ENCODE results near the gene LAP3.
"Not testable (repeated sequence)": the region's sequence is repeated elsewhere in the genome, so short reads cannot be mapped to it uniquely, and the experiment has no call there.

LAP3 gene

DNA sequence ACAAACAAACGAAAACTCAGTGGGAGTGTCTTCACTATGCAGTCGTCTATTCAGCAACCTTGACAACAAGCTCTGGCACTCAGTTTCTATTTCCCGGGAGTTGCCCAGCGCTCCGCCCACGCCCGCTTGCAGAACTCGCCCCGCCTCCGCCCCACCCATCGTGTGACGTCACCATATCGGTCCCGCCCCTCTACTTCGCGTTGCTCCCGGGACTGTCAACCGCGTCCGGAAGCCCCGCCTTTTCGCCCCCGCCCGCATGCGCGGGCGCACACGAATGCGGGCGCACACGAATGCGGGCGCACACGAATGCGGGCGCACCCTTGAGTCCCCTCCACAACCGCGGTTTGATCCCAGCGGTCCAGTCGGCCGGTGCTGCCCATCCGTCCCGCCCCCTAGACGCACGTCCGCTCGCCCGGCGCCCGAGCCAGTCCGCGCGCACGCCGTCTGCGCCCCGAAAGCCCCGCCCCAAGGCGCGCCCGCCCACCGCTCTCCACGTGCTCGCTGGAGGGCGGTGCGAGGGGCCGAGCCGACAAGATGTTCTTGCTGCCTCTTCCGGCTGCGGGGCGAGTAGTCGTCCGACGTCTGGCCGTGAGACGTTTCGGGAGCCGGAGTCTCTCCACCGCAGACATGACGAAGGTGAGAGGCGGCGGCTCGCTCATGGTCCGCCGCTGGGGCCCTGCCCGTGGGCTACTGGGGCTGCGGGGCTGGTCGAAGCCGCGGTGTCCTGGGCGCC lies at the start of gene LAP3:
TSS of gene LAP3 (plus strand) at position 267 of the 733 bp plus-strand sequence. CDS start at position 535, 268 bp downstream.
- peak; percentile 67 for DNase-seq (ENCODE audit: low read depth)

DNA sequence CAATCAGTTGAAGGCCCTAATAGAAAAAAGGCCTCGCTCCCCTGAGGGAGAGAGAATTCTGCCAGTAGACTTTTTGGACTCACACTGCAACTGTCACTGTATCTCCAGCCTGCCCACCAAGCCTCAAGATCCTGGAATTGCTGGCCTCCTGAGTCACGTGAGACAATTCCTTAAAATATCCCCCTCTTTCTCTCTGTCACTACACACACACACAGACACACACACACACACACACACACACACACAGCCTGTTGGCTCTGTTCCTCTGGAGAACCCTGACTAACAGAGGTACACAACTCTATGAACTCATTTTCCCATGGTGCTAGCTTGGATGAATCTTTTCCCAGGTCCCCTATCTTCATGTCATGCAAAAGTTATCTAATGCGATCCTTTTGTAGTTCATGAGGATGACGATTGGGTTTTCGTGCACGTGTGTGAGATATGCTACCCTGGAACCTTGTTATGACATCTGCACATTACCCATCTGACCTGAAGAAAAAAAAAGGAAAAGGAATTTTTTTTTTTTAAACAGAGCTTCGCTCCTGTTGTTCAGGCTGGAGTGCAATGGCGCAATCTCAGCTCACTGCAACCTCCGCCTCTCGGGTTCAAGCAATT lies 48.3 kb upstream of the LAP3 start:
- DNase-seq (ENCODE audit: low read depth): no peak

DNA sequence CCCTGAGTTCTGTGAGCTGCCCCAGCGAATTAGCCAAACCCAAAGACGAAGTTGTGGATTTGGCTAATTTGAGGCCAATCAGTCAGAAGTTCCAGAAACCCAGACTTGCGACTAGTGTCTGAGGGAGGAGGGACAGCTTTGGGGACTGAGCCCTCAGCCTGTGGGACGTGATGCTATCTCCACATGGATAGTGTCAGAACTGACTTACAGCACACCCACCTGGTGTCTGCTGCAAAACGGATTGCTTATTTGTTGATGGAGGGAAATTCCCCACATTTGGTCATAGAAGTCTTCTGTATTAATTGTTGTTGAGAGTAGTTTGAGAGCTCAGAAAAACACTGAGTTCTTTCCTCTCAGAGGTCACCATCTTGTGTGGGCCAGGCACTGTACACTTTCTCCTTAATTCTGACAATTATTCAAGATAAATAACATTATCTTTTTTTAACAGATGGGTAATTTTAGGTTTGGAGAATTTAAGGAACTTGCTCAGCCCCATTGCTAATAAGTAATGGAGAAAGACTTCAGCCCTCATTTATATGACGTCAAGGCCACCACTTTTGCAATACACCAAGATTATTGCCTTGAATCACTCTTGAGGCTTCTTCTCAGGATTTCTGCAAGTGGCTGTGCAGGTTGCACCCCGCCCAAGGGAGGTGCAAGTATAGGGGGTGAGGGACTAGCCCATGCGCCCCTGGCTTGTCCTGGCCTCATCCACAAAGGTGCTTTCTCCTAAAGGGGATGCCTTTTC lies 45.3 kb upstream of the LAP3 start:
- no peak for DNase-seq (ENCODE audit: low read depth)

DNA sequence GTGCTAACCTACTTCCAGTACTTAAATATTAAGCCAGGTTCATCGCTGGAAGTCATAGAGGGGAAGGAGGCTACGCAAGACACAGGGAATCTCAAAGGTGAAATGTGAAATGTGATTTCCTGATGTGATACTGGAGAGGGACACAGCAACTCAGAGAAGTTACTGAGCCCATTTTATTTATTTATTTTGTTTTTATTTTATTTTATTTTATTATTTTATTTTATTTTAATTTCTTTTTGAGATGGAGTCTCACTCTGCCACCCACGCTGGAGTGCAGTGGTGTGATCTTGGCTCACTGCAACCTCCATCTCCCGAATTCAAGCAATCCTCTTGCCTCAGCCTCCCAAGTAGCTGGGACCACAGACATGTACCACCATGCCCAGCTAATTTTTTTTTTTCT lies 42.3 kb upstream of the LAP3 start:
- DNase-seq (ENCODE audit: low read depth): no peak

DNA sequence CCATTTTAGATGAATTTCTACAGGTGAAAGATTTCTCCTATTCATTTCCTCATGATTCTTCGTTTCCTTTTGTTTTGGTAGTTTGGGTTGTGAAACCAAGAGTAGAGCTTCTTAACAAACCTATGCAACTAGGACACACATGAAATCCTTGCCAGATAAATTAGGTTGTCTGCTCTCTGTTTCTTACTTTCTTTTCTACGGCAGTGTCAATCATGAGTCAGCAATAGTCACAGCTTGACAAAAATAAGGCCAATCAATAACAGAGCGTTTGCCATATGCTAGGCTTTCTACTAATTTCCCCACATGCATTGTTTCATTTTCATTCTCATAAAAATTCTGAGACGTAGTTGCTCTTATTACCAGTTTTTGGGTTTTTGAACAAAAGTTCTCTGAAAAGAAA lies 41.8 kb upstream of the LAP3 start:
- DNase-seq (ENCODE audit: low read depth): no peak

DNA sequence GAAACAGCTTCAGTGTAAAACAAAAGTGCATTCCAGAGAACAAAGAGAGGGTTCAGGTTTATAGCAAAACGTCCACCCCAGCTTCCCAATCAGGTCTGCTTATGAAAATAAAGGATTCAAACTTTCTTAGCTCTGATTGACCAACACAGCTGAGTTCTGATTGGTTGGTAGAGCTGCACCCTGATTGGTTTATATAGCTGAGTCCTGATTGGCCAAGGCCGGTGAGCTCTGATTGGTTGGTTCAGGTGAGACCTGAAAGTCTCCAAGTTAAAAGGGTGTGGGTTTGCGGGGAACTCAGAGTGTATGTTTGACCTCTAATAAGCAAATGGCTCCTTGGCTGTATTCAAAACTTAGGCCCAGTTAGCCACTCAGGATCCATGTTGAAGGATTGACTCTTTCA lies 41.1 kb upstream of the LAP3 start:
- no peak for DNase-seq (ENCODE audit: low read depth)

DNA sequence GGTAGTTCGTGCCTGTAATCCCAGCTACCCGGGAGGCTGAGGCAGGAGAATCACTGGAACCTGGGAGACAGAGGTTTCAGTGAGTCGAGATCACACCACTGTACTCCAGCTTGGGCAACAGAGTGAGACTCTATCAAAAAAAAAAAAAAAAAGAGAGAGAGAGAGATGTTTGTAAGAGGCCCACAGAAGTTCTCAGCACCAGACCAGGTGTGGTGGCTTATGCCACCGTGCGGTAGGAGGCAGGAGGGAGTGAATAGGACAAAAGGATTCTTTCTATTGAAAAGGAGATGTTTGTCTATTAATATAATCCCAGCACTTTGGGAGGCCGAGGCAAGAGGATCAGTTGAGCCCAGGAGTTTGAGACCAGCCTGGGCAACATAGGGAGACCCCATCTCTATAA lies 39.9 kb upstream of the LAP3 start:
- not testable (repeated sequence) for DNase-seq (ENCODE audit: low read depth)

DNA sequence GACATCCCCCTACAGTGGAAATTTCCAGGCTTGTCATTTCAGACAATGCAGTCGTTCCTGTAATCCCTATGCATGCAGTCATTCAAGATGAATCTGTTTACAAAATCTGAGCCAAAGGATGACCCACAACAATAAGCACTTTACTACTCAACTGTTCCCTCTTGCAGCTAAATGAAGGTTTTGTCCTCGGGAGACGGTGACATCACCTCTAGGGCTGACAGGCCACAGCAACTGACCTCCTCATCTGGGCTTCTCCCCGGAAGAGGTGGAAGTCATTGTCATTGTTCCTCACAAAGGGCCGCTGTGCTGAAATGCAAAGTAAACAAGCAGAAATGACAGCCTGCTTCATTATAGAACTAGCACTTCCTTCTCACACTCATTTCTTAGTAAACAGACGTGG lies 32.8 kb upstream of the LAP3 start:
- DNase-seq (ENCODE audit: low read depth): peak; percentile 19

DNA sequence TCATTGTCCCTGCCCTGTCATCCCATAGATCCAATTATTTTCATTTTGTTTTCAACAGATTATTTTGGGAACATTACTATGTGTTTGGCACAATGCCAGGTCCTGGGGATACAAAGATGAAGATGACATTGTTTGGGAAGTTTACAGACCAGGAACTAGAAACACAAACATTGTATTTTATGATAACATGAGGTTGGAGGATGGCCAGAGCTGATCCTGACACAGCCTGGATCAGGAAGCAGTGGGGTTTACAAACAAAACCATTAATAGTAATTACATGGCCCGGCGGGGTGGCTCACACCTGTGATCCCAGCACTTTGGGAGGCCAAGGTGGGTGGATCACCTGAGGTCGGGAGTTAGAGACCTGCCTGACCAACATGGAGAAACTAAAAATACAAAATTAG lies 32.2 kb upstream of the LAP3 start:
- DNase-seq (ENCODE audit: low read depth): no peak

DNA sequence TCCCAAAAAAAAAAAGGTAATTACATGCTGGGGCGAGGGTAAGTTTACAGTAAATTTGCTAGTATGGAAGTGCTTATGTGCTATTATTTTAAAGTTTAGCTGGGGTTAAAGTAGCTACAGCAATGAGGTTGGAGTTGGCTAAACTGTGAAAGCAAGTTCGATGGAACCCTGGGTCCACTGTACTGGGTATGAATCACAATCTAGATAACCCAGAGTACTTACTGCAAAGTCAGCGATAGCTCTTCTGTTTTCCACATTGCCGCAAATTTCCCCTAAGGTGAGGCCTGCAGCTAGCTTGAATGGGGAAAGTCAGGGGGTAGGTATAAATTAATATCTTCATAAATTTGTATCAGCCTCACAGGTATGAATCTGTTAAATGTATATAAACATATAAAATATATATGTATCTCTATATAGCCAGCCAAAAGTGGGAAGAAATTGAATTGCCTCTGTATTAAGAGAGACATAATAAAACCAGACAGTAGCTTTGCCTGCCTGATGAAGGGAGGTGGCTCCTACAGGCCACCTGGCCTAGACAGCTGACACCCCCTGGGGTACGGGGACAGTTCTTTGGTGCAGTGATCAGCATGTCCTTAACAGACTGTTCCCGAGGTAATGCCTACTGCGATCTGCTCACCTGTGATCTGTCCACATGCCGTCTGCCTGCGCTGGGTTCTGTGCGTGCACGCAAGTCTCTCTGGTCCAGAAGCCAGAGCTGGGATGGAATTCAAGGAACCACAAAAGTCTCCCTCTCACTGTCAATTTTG lies 31.4 kb upstream of the LAP3 start:
- no peak for DNase-seq (ENCODE audit: low read depth)

DNA sequence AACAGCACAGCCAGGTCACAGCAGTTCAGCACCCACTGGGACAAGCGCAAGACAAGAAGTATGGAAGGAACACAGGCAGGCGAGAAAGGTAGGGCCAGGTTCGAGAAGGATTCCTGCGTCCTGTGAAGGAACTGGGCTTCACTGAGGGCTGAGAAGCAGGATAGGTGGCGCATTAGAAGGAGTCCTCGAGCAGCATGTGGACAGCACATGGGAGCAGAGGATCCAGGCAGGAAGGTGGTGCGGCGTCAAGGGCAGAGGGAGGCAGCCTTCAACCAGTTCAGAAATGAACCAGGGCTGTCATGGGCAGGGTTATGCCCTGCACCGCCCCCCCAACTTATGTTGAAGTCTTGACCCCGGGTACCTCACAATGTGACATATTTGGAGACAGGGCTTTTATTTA lies 30.8 kb upstream of the LAP3 start:
- DNase-seq (ENCODE audit: low read depth): no peak

DNA sequence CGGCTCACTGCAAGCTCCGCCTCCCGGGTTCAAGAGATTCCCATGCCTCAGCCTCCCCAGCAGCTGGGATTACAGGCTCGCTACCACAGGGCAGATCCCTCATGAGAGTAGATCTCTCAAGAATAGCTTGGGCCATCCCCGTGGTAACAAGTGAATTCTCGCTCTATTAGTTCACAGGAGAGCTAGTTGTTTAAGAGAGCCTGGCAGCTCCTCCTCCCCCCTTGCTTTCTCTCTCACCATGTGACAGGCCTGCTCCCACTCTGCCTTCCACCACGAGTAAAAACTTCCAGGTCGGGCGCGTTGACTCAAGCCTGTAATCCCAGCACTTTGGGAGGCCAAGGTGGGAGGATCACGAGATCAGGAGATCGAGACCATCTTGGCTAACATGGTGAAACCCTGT lies 30.3 kb upstream of the LAP3 start:
- DNase-seq (ENCODE audit: low read depth): no peak

DNA sequence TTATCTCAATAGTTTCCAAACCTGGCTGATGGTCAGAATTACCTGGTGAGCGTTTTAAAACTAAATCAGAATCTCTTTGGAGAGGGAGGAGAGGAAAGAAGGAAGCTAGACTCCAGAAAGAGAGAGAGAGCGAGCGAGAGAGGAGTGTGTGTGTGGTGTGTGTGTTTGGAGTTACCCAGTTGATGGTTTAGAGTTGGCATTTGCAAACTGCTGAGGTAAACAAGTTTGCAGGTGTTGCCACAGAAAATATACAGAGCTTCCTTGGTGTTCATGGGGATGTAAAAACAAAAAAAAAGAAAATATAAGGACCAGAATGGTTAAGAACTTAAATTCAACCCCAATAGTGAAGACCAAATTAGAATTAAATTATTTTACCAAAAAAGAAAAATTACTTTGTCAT lies 26.4 kb upstream of the LAP3 start:
- DNase-seq (ENCODE audit: low read depth): no peak

DNA sequence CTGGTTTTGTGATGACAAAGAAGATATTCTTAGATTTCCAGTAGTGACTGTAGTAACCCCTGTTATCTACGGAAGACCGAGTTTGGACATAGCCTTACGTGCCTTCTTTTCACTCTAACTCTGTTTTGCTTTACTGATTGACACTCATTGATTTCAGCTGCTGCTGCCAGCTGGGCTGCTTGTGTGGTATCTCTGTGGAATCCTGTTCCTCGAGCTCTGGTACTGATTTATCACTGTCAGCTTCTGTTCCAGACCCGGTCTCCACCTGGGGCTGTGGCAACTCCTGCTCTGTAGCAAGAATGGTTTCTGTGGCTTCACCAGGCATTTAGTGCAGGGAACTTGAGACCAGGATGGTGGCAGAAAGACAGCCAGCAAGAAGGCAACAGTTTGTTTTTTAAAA lies 24.6 kb upstream of the LAP3 start:
- no peak for DNase-seq (ENCODE audit: low read depth)

DNA sequence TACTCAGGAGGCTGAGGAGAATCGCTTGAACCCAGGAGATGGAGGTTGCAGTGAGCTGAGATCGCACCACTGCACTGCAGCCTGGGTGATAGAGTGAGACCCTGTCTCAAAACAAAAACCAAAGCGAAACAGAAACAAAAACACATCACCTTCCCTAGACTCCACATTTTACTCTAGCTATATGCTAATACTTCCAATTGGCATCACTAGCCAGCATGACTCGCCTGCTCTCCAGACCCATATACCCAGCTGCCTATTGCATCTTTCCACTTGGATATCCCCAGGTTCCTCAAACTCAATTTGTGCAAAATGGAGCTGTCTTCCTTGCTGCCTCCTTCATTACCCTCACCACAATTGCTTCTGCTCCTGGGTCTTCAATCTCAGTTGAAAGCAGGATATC lies 22.4 kb upstream of the LAP3 start:
- no peak for DNase-seq (ENCODE audit: low read depth)

DNA sequence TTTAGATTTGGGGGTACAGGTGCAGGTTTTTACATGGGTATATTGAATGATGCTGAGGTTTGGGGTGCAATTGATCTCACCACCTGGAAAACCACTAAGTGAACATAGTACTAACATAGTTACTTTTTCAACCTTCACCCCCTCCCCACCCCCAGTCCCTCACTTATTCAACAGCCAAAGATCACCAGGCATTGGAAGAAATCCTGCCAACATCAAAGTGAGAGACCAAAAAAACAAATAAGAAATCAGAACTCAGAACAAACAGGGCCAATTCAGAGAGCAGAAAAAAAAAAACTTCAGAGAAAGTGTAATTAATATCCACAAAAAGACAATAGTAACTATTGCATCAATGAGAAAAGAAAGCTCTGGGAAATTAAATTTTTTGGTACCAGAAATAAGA lies 20.5 kb upstream of the LAP3 start:
- no peak for DNase-seq (ENCODE audit: low read depth)

DNA sequence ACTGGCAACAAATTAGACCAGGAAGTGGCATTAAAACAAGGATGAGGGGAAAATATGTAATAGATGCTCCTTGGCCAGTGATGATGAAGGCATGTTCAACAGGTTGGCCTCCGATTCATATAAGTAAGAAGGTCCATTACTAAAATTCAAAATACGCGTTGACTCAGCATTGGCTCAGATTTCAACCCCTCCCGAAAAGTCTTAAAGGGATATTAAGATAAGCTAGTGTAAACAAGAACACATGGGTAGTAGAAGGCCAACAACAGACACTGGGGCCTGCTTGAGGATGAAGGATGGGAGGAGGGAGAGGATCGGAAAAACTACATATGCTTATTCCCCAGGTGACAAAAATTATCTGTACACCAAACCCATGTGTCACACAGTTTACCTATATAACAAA lies 19.1 kb upstream of the LAP3 start:
- DNase-seq (ENCODE audit: low read depth): no peak

DNA sequence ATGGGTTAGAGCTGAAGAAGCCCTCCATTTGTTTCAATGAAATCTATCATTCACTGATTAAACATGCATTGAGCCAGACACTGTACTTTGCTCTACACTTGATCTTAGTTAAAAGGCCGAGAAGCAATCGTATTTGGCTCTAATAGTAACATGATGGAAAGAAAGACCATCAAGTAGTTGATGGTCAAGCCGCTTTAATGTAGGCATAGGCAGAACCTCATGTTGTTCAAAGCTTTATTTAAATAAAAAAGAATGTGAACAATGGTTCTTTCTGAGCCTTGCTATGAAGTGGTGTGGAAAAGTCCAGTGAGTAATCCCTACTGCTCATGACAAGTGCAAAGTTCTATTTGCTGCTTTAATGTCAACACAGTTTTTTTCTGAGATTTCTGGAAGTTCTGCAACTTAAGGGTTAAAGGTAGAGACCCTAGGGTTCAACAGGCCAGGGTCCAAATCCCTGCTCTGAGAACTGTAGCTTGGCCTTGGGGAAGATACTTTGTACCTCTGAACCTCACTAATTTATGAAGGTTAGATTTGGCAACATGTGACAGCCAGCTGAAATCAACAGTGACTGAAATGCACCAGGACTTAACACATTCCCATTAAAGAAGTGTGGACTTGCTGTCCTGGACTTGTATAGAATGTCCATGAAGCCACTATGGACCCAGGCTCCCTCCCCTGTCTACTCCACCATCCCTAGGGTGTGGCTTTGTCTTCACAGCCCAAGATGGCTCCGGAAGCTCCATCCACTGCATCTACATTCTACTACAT lies 17.9 kb upstream of the LAP3 start:
- no peak for DNase-seq (ENCODE audit: low read depth)

DNA sequence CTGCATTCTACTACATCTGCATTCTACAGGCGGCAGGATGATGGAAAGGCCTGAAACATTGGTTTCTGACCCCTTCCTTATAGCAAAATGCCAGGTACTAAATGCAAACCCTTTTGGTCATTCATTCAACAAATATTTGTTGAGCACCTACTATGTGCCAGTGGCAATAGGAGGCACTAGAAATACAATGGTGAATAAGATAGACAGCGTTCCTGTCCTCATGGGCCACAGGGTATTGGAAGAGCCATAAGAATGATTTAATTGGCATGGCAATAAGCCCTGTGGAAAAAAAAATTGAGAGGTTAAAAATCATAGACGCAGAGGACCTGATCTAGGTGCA lies 17.3 kb upstream of the LAP3 start:
- no peak for DNase-seq (ENCODE audit: low read depth)

DNA sequence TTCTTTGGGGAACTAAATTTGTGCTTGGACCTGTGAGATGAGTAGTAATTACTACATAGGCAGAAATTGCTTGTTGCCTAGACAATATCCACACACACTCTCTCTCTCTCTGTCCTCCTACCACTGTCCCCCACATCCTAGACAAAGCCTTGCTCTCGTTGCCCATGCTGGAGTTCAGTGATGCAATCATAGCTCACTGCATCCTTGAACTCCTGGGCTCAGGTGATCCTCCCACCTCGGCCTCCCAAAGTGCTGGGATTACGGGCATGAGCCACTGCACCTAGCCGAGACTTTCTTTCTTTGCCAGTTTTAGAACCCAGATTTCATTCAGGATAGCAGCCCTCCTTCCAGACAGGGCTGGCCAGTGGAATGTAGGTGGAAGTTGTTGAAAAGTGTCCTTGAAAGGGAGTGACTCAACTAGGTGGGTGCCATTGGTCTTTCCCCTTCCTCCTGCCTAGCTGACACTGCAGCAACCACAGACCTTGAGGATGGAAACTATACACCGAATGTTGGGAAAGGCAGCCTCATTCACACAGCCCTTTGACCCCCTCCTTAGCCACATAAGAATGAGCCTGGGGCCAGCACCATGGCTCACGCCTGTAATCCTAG lies 16.8 kb upstream of the LAP3 start:
- DNase-seq (ENCODE audit: low read depth): no peak

DNA sequence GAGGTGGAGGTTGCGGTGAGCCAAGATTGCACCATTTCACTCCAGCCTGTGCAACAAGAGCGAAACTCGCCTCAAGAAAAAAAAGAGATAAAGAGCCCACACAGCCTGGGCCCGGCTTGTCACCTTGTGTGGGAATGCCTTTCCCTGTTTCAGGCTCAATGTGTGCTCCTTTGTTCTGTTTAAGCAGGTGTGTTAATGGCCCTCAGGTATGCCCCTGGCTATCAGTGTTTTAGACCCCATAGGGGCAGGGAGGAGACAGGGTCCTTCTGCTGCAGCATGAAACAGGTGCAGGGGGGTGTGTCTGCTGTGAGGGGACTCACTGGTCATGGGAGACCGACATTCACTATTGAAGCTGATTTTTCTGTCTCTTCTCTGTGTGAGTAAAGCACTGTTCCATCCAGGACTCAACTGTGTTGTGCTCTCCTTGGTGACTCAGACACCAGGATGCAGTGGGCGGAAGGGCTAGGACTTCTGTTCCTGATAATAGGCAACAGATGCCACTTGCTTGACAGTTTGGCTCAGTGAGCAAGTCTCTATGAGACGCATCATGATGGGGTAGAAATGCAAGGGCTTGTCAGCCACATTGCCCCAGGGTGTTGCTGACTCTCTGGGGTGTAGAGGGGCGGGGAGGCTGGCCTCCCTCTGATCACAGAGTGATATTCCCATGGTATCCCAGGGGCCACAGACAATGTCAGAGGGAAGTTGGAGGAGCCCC lies 15.6 kb upstream of the LAP3 start:
- peak; percentile 66 for DNase-seq (ENCODE audit: low read depth)

All from GM04503 (cell line).